22Rv1 (cell line): ENCODE results near the gene MED27.

Experiments
- H3K27ac ChIP-seq: fragments of 450-650 bp; 2 replicates; pipeline ENCODE4 v1.5.1; 2017
- ZFX ChIP-seq: fragments of 450-650 bp; IDR thresholded peaks from 2 replicates; pipeline ENCODE4 v1.6.1; 2017; ENCODE audit warnings: antibody characterized with exemption, borderline replicate concordance
- TF ChIP-seq, protein P1 (sequence below): fragments of 450-650 bp; IDR thresholded peaks from 2 replicates; pipeline ENCODE4 v1.5.1; 2017; ENCODE audit warnings: mild to moderate bottlenecking

The MED27 gene

DNA sequence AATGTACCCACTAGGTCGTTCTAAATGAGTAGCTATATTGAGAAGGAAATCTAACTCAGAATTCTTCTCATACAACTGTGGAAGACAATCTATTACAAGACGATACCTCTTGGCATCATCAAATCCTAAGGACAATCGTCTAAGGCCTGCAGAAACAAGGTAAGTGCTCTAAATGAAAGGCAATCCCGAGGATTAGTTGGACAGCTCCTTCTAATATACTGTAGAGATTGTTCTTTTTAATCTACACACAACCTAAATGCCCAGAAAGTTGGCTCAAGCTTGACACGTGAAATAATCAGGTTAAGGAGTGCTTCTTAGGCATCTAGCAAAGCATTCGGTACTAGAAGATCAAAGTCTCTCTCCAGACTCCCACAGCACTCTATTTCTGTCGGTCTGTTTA, 55.1 kb downstream of the MED27 start:
- H3K27ac ChIP-seq, result no peak overlapping the region
- TF ChIP-seq ZFX, result no peak
- TF ChIP-seq, protein P1, sequence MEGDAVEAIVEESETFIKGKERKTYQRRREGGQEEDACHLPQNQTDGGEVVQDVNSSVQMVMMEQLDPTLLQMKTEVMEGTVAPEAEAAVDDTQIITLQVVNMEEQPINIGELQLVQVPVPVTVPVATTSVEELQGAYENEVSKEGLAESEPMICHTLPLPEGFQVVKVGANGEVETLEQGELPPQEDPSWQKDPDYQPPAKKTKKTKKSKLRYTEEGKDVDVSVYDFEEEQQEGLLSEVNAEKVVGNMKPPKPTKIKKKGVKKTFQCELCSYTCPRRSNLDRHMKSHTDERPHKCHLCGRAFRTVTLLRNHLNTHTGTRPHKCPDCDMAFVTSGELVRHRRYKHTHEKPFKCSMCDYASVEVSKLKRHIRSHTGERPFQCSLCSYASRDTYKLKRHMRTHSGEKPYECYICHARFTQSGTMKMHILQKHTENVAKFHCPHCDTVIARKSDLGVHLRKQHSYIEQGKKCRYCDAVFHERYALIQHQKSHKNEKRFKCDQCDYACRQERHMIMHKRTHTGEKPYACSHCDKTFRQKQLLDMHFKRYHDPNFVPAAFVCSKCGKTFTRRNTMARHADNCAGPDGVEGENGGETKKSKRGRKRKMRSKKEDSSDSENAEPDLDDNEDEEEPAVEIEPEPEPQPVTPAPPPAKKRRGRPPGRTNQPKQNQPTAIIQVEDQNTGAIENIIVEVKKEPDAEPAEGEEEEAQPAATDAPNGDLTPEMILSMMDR, result no peak

DNA sequence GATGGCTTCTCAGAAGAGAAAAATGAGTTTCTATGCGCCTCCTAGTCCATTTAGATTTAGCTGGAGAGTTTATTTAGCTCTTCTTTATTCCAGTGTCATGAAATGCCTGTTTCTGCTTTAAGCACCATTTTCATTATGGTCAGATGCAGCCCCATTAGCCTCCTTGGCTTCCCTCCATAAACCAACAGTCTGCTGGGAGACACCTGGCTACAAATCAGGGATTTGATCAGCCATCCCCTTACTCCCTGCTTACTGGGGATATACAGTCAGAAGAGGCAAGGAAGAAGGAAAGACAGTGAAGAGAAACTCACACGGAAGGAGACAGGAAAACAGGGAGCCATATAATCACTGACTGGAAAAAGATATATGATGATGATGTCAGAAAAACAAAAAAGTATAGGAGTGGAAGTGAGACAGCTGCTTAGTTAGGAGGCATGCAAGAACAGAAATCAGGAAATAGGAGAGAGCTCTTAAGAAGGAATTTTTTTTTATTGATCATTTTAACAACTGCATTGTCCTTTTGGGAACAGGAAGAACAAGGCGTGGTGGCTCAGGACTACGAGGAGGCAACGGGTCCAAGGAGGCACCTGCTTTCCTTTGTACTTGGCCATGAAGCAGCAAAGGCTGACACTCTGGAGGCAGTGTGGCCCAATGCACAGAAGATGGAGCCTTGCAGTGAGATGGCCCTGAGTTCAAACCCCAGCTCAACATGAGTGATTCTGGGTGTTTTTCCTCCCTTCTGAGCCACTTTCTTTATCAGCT, 56.1 kb downstream of the MED27 start:
- no peak overlapping the region for H3K27ac ChIP-seq
- no peak for TF ChIP-seq ZFX
- TF ChIP-seq, protein P1, result no peak

DNA sequence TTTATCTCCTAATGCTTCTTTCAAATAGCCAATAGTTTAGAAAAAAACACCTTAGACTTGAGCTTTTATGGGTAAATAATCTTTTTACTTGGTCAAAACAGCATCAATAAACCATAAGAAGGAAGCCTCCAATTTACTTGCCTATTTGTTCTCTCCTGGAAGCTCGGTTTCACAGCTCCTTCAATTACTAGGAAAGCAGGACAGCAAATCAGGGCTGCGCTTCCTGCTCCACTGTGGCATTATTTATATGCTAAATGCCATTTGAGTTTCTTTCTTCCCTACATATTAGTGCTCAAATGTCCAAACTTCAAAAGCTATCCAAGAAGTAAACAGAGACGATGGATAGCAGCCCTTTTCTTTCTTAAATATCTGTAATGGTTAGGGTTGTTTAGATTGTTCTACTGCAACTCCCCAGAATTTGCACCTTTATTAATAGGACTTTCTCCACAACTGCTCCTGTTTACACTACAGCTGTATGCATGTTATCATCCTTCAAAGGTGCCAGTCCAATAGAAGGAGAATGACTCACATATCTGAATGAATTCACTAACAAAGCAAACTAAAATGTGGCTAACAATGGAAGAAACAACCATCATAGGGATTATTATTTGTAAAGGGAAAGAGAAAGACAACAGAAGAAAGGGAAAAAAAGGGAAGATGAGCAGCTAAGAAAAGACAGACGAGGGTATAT, 58.7 kb downstream of the MED27 start:
- H3K27ac ChIP-seq, result no peak overlapping the region
- TF ChIP-seq ZFX, result no peak
- TF ChIP-seq, protein P1, result no peak

DNA sequence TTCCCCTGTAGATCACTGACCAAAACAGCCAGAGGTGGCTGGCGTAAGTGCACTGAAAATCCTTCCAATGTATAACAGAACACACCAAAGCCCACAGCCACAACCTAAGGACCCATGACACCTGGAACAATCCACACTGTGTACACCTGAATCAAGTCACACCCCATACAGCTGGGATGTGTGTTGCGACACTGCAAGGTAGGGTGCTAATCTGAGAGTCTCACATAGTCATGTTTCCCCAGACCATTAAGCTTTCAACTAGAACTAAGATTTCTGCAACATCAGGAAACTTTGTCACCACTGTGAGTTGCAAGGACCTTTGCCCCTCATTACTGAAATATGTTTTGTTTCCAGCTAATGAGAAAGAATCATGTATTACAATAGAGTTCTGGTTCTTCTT, 59.4 kb downstream of the MED27 start:
- no peak for TF ChIP-seq ZFX
- TF ChIP-seq, protein P1, result no peak
- H3K27ac ChIP-seq, result no peak overlapping the region

DNA sequence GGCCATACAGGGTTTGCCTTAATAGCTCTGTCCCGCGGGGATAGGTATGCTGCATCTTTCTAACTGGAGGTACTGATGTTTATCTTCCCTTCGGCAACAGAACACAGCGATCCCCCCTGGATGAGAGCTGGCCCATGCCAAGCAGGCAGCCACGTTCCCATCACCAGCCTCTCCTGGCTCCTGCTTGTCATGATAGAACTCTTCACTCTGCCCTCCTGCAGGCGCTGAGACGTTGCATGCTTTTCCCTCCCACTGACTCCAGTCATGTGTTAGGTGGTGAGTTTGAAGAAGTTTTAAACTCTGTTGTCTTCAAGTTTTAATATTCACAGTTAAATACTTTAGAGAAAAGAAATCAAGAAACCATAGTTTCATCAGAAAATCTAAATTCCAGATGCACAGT, 60.0 kb downstream of the MED27 start:
- H3K27ac ChIP-seq, result no peak overlapping the region
- TF ChIP-seq ZFX, result no peak
- TF ChIP-seq, protein P1, result no peak

DNA sequence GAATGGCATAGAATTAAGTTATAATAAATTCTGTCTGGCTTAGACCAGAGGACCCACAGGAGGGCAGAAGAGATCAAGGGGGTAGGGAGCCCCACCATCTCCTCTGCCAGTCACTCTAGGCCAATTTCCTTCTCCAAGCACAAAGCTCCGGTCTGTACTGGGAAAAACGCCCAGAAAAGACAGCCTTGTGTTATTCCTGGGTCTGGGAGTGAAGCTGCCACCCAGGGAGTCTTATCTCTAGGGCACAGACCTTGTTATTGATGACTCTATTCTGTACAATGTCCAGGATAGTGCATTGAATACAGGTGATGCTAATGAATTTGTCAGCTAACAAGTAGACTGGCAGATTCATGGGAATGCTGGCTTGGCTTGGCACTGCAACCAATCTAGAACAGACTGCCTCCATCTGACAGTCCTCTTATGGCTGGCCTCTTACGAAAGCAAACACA, 60.7 kb downstream of the MED27 start:
- H3K27ac ChIP-seq, result no peak overlapping the region
- TF ChIP-seq, protein P1, result no peak
- TF ChIP-seq ZFX, result no peak

DNA sequence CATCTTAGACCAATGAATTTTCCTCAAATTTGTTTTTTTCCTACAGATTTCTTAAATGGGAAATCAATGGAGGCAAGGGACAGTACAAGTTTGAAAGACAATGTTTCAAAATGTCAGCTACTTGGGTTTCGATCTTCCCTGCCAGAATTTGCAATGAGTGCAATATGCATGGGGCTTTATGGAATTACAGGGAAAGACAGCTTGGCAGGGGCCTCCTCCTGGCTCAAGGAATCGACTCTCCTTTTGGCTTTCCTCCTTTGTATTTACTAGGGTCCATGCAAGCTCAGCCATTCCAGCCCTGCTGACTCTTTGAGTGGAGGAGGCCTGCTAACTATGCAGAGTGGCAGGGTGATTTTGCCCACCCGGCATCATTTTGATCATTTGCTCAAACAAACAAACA, 63.2 kb downstream of the MED27 start:
- TF ChIP-seq, protein P1, result no peak

More for the DNA sequence above, 63.2 kb downstream of the MED27 start:
- H3K27ac ChIP-seq, result no peak overlapping the region
